ENCODE data around the gene CEPT1. TPM values are rescaled to one million over a fixed set of nuclear protein-coding genes. Genes with fewer than 3 reads are reported as not detected.

The CEPT1 gene
- total RNA-seq, 1 experiment from 2014 or later = 33.0 TPM

GRCh38 chr1:111133866-111134265, 6.2 kb upstream of the CEPT1 start:
- H3K9ac ChIP-seq (ENCODE audit: extremely low read depth, insufficient read length, low read length) = no peak overlapping the region
- no peak overlapping the region; a peak in 1 of 7 replicates for H3K27ac Mint-ChIP-seq

More at GRCh38 chr1:111133866-111134265, 6.2 kb upstream of the CEPT1 start:
- H3K56ac ChIP-seq (ENCODE audit: insufficient read length, low read depth, low read length) = no peak overlapping the region
- WGBS (ENCODE audit: extremely low coverage, insufficient read length, low lambda C conversion rate) = no CpG with 5 or more reads among the region's 1 CpG
- H2BK20ac ChIP-seq (ENCODE audit: low read depth, low read length, poor library complexity, severe bottlenecking) = no peak overlapping the region
- Mint-ChIP-seq H3K4me3 (no peak overlapping the region), H3K9me3 (no peaks in the 10 kb centered on the region), H3K4me1 (peaks cover 9 to 15% of the 10 kb centered on the region in 2 experiments), H3K36me3 (ENCODE audit: insufficient read depth in 1 of 3, low read depth in 3 of 3) (peaks cover 9 to 25% (median 18%) of the 10 kb centered on the region in 3 experiments; a peak in 6 of 7 replicates), H3K27me3 (ENCODE audit: low read depth) (no peaks in the 10 kb centered on the region)
- TF ChIP-seq, protein P1, sequence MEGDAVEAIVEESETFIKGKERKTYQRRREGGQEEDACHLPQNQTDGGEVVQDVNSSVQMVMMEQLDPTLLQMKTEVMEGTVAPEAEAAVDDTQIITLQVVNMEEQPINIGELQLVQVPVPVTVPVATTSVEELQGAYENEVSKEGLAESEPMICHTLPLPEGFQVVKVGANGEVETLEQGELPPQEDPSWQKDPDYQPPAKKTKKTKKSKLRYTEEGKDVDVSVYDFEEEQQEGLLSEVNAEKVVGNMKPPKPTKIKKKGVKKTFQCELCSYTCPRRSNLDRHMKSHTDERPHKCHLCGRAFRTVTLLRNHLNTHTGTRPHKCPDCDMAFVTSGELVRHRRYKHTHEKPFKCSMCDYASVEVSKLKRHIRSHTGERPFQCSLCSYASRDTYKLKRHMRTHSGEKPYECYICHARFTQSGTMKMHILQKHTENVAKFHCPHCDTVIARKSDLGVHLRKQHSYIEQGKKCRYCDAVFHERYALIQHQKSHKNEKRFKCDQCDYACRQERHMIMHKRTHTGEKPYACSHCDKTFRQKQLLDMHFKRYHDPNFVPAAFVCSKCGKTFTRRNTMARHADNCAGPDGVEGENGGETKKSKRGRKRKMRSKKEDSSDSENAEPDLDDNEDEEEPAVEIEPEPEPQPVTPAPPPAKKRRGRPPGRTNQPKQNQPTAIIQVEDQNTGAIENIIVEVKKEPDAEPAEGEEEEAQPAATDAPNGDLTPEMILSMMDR (conservative IDR thresholded peaks at IDR 0.05) = no peak
- H3K4ac ChIP-seq (ENCODE audit: low read depth, low read length) = no peak overlapping the region
- no peak overlapping the region for H4K5ac ChIP-seq (ENCODE audit: insufficient read length, low read depth, low read length)
- no peaks in the 10 kb centered on the region for H3K79me2 ChIP-seq (ENCODE audit: insufficient read depth, low read length)
- no peak overlapping the region for H2BK15ac ChIP-seq (ENCODE audit: low read depth, low read length)
- H4K20me1 ChIP-seq (ENCODE audit: control insufficient read depth, insufficient read depth, insufficient read length) = no peaks in the 10 kb centered on the region
- no peak overlapping the region for H2BK5ac ChIP-seq (ENCODE audit: insufficient read length, low read length)
- H2BK12ac ChIP-seq (ENCODE audit: insufficient read length, low read depth, low read length) = no peak overlapping the region
- no peaks in the 10 kb centered on the region for H3K4me1 ChIP-seq (ENCODE audit: insufficient read depth, low read length)
- H2AFZ ChIP-seq (ENCODE audit: low read length) = no peak overlapping the region
- H2BK120ac ChIP-seq (ENCODE audit: low read depth, low read length, poor library complexity, severe bottlenecking) = no peak overlapping the region
- no peaks in the 10 kb centered on the region for H3K27me3 ChIP-seq (ENCODE audit: insufficient read depth, low read length)
- no peaks in the 10 kb centered on the region for H3K79me1 ChIP-seq (ENCODE audit: insufficient read depth, low read depth, low read length, poor library complexity, severe bottlenecking)
- H4K8ac ChIP-seq (replicated peaks; ENCODE audit: insufficient read length, low read depth, low read length) = no peak overlapping the region
- H3K18ac ChIP-seq (ENCODE audit: insufficient read length, low read depth, low read length) = no peak overlapping the region
- no peak overlapping the region for H3T11ph ChIP-seq (ENCODE audit: low read length)
- no peak overlapping the region for H4K91ac ChIP-seq (ENCODE audit: insufficient read length, low read depth, low read length)
- H3K23me2 ChIP-seq (ENCODE audit: insufficient read length, low read depth, low read length, poor library complexity, severe bottlenecking) = no peaks in the 10 kb centered on the region
- DNase-seq = no peak
- no peak overlapping the region for H3K4me2 ChIP-seq (ENCODE audit: insufficient read depth, insufficient read length, low read length)
- H2AK5ac ChIP-seq (ENCODE audit: insufficient read length, low read length) = no peak overlapping the region
- H3K9me3 ChIP-seq (ENCODE audit: control insufficient read depth, low read depth, low read length) = no peaks in the 10 kb centered on the region
- H3K23ac ChIP-seq (ENCODE audit: insufficient read length, low read depth, low read length) = no peak overlapping the region
- H3K27ac ChIP-seq (ENCODE audit: insufficient read length, low read depth, low read length) = no peak overlapping the region
- no peak overlapping the region for H3K14ac ChIP-seq (ENCODE audit: insufficient read depth, low read length)

Measured in H9 (cell line).